T-cell (primary cell): ENCODE results near the gene RARB. TPM values are rescaled to one million over a fixed set of nuclear protein-coding genes. Genes with fewer than 3 reads are reported as not detected.

ENCODE experiments used
- ATAC-seq, 4 experiments: fragments of 200-7000 bp in 3 of 4; fragments of 150-1000 bp in 1 of 4; cut with Tn5 transposase; replicated peaks in 1 of 4; 1 replicate in 3 of 4; 2 replicates in 1 of 4; pipeline ENCODE4 v1.10.0; 2021; ENCODE audit warnings: moderate library complexity in 3 of 4, mild to moderate bottlenecking in 2 of 4, moderate number of reproducible peaks in 1 of 4
- CTCF ChIA-PET, 2 donors: fragments of 300-600 bp; sonication (Branson Sonifier 250); formaldehyde crosslinking; loops; one replicate each; lab custom pipeline; 2022; ENCODE audit warnings: antibody characterized with exemption in 2 of 2; lab: Charles Lee
- POLR2A ChIA-PET, 2 donors: fragments of 300-600 bp; sonication (Branson Sonifier 250); formaldehyde crosslinking; loops; one replicate each; lab custom pipeline; 2022; ENCODE audit warnings: antibody characterized with exemption in 2 of 2; lab: Charles Lee
- DNase-seq, 35 experiments: peaks; one replicate each; pipeline versions ENCODE4 v3.0.0 to v3.0.0-alpha.2; 2013 to 2023
- H3K27ac ChIP-seq: one replicate; pipeline ENCODE4 v1.5.1; 2013; ENCODE audit warnings: low read length
- H3K27me3 ChIP-seq, 2 experiments: replicated peaks in 1 of 2; 1 replicate in 1 of 2; 2 replicates in 1 of 2; pipeline versions ENCODE4 v1.6.1 to v1.7.0; 2013; ENCODE audit warnings: low read length in 1 of 2, mixed read lengths in 1 of 2; ENCODE audit not compliant: control insufficient read depth in 2 of 2, insufficient read depth in 2 of 2; ENCODE audit errors: extremely low read depth in 1 of 2
- H3K36me3 ChIP-seq, 2 donors: 1 replicate in 1 of 2; 2 replicates in 1 of 2; pipeline versions ENCODE4 v1.6.1 to v1.7.0; 2013; ENCODE audit warnings: low read length in 1 of 2; ENCODE audit not compliant: control insufficient read depth in 2 of 2, insufficient read depth in 1 of 2; ENCODE audit errors: extremely low read depth in 1 of 2
- H3K4me1 ChIP-seq, 2 experiments: 1 replicate in 1 of 2; 2 replicates in 1 of 2; pipeline versions ENCODE4 v1.6.1 to v1.7.0; 2013; ENCODE audit warnings: low read length in 2 of 2, mixed read lengths in 1 of 2; ENCODE audit not compliant: insufficient read depth in 2 of 2, control insufficient read depth in 1 of 2; ENCODE audit errors: extremely low read depth in 1 of 2
- H3K4me3 ChIP-seq, 2 donors: 1 replicate in 1 of 2; 2 replicates in 1 of 2; pipeline versions ENCODE4 v1.5.1 to v1.7.0; 2013; ENCODE audit warnings: mild to moderate bottlenecking in 2 of 2, low read length in 1 of 2, moderate library complexity in 1 of 2; ENCODE audit not compliant: control insufficient read depth in 1 of 2; ENCODE audit errors: extremely low read depth in 1 of 2
- H3K9me3 ChIP-seq: 2 replicates; pipeline ENCODE4 v1.7.0; 2013
- H3K27ac Mint-ChIP-seq, 2 donors: one replicate each; pipeline ENCODE4 v1.8.0; 2020 to 2021; ENCODE audit warnings: mild to moderate bottlenecking in 2 of 2, mixed read lengths in 2 of 2
- H3K27me3 Mint-ChIP-seq, 2 donors: one replicate each; pipeline ENCODE4 v1.8.0; 2021 to 2022; ENCODE audit warnings: mixed read lengths in 2 of 2
- H3K36me3 Mint-ChIP-seq: one replicate; pipeline ENCODE4 v1.8.0; 2021; ENCODE audit warnings: mixed read lengths
- H3K4me1 Mint-ChIP-seq, 3 donors: one replicate each; pipeline ENCODE4 v1.8.0; 2020 to 2022; ENCODE audit warnings: mixed read lengths in 3 of 3, mild to moderate bottlenecking in 1 of 3
- H3K4me3 Mint-ChIP-seq, 3 donors: one replicate each; pipeline ENCODE4 v1.8.0; 2020 to 2022; ENCODE audit warnings: mild to moderate bottlenecking in 3 of 3, mixed read lengths in 3 of 3, moderate library complexity in 3 of 3
- H3K9me3 Mint-ChIP-seq, 3 donors: one replicate each; pipeline ENCODE4 v1.8.0; 2020 to 2022; ENCODE audit warnings: mixed read lengths in 3 of 3
- WGBS: methylation state at CpG from one replicate; pipeline ENCODE4 v1.1.5; 2013; ENCODE audit warnings: missing lambda C conversion rate; ENCODE audit not compliant: insufficient coverage; 5-methylcytosine and 5-hydroxymethylcytosine counted together
- total RNA-seq, 35 experiments: library from RNA in 6 of 35; stranded (reverse) in 6 of 35; fragments of 120-200 nt in 1 of 35; gene quantifications; one replicate each; pipeline versions ENCODE4 v1.2.1 to v1.2.4 and lab custom pipeline; 2013 to 2026

The RARB gene
- total RNA-seq, 5 donors from 2014 or later (not counting 1 experiment from before 2014, with no cell fraction given): not detected

DNA sequence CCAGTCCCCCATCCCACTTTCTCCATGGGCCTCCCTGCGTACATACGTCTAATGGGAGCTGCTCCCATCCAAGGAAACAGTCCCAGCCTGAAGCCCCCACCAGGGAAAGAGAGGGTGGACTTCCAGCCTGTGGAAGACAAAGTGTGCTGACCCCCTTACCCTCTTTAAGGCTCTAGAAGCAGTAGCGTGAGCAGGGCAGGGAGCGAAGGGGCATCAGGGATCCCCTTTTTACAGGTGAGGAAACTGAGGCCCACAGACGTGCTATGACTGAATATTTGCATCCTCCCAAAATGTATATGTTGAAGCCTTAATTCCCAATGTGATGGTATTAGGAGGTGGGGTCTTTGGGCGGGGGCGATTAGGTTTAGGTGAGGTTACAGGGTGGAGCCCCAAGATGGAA, 153.3 kb downstream of the RARB start:
- Mint-ChIP-seq H3K27ac (no peak overlapping the region), H3K9me3 (no peaks in the 10 kb centered on the region), H3K27me3 (peaks cover 8 to 16% of the 10 kb centered on the region in 2 donors), H3K4me3 (no peak overlapping the region), H3K4me1 (no peaks in the 10 kb centered on the region), H3K36me3 (no peaks in the 10 kb centered on the region)
- ATAC-seq: no peak
- Histone ChIP-seq H3K27me3 (peaks cover 0 to 16% of the 10 kb centered on the region in 2 experiments), H3K27ac (no peak overlapping the region), H3K9me3 (no peaks in the 10 kb centered on the region), H3K4me3 (no peak overlapping the region), H3K36me3 (no peaks in the 10 kb centered on the region), H3K4me1 (no peaks in the 10 kb centered on the region)
- ChIA-PET POLR2A (interaction anchor here in 1 of 2 donors (0.5 kb wide), 1 partner anchor 9 kb away, joined by 3 read pairs; no protein-coding TSS in a partner anchor), CTCF (no interaction called here)
- DNase-seq: no peak
- 92% methylated on average over 2 of the region's 7 CpGs for WGBS

DNA sequence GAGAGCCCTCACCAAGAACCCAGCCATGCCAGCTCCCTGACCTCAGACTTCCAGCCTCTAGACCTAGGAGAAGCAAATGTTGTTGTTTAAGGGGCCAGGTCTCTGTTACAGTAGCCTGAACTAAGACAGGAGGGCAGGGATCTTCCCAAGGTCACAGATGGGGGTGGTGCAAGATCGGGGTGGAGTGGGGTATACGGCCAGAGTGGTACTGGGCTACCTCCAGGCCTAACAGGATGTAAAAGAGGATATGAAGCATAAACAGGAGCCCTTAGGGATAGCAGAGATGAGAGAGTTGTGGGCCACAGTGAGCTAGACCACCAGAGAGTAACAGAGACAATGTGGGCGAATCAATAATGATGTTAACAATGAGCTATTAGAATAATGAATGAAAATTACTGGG, 153.8 kb downstream of the RARB start:
- H3K27me3 Mint-ChIP-seq: peaks cover 8 to 16% of the 10 kb centered on the region in 2 donors
- Histone ChIP-seq H3K4me3 (no peak overlapping the region), H3K36me3 (no peaks in the 10 kb centered on the region), H3K4me1 (no peaks in the 10 kb centered on the region), H3K27me3 (peaks cover 0 to 15% of the 10 kb centered on the region in 2 experiments), H3K9me3 (no peaks in the 10 kb centered on the region), H3K27ac (no peak overlapping the region)
- 95% methylated on average over 2 of the region's 3 CpGs for WGBS
- H3K27ac Mint-ChIP-seq: no peak overlapping the region
- ATAC-seq: no peak
- H3K36me3 Mint-ChIP-seq: no peaks in the 10 kb centered on the region
- CTCF ChIA-PET: no interaction called here
- DNase-seq: no peak
- no peaks in the 10 kb centered on the region for H3K4me1 Mint-ChIP-seq
- POLR2A ChIA-PET: no interaction called here
- no peaks in the 10 kb centered on the region for H3K9me3 Mint-ChIP-seq
- H3K4me3 Mint-ChIP-seq: no peak overlapping the region

DNA sequence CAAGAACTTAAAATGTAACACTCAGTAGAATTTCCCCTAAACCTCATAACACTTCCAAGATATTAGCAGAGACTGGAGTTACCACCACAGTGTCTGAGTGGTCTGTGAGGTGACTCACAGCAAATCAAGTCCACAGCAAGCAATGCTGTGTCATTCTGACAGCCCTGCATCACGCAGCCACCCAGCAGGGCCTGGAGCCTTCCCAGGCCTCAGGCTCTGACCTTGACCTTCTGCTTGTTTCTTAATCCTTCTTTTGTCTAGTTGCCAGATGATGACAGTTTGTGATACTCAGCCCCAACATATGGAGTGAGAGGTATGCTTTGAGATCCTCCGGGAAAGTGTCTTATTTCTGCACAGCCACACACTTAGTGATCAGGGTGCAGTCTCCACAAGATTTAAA, 154.2 kb downstream of the RARB start:
- WGBS: 75% methylated on average over 1 of the region's 2 CpGs
- Histone ChIP-seq H3K4me3 (no peak overlapping the region), H3K4me1 (no peaks in the 10 kb centered on the region), H3K27me3 (peaks cover 0 to 15% of the 10 kb centered on the region in 2 experiments), H3K27ac (no peak overlapping the region), H3K9me3 (no peaks in the 10 kb centered on the region), H3K36me3 (no peaks in the 10 kb centered on the region)
- no peaks in the 10 kb centered on the region for H3K9me3 Mint-ChIP-seq
- no peaks in the 10 kb centered on the region for H3K4me1 Mint-ChIP-seq
- ChIA-PET POLR2A (no interaction called here), CTCF (no interaction called here)
- no peaks in the 10 kb centered on the region for H3K36me3 Mint-ChIP-seq
- peaks cover 8 to 16% of the 10 kb centered on the region in 2 donors for H3K27me3 Mint-ChIP-seq
- DNase-seq (no peak), ATAC-seq (no peak)
- H3K27ac Mint-ChIP-seq: no peak overlapping the region
- no peak overlapping the region for H3K4me3 Mint-ChIP-seq

DNA sequence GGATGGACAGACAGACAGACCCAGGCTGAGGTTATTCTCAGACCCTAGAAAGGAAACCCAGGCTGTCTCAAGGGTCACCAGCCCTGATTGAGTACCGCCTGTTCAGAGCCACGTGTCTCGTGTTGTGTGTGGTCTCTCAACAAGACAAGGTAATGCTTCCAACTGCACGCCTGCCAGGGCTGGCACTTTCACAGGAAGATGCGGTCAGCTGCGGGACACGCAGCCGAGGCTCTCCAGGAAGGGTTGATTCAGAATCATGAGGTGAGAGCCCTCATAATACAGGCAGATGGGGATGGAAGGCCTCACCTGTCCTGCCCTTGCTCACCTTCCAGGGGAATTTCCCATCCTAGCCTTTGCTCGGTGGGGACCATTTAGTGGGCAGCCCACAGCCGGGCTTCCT, 155.3 kb downstream of the RARB start:
- Histone ChIP-seq H3K27ac (no peak overlapping the region), H3K9me3 (no peaks in the 10 kb centered on the region), H3K27me3 (peaks cover 0 to 9% of the 10 kb centered on the region in 2 experiments), H3K4me1 (no peaks in the 10 kb centered on the region), H3K36me3 (no peaks in the 10 kb centered on the region), H3K4me3 (no peak overlapping the region)
- DNase-seq (no peak), ATAC-seq (no peak)
- H3K36me3 Mint-ChIP-seq: no peaks in the 10 kb centered on the region
- H3K9me3 Mint-ChIP-seq: peaks cover 0 to 4% (median 0%) of the 10 kb centered on the region in 3 donors
- H3K4me1 Mint-ChIP-seq: no peaks in the 10 kb centered on the region
- ChIA-PET POLR2A (no interaction called here), CTCF (no interaction called here)
- WGBS: 88% methylated on average over 9 of the region's 10 CpGs
- no peak overlapping the region for H3K4me3 Mint-ChIP-seq
- H3K27ac Mint-ChIP-seq: no peak overlapping the region
- peaks cover 8 to 16% of the 10 kb centered on the region in 2 donors for H3K27me3 Mint-ChIP-seq

DNA sequence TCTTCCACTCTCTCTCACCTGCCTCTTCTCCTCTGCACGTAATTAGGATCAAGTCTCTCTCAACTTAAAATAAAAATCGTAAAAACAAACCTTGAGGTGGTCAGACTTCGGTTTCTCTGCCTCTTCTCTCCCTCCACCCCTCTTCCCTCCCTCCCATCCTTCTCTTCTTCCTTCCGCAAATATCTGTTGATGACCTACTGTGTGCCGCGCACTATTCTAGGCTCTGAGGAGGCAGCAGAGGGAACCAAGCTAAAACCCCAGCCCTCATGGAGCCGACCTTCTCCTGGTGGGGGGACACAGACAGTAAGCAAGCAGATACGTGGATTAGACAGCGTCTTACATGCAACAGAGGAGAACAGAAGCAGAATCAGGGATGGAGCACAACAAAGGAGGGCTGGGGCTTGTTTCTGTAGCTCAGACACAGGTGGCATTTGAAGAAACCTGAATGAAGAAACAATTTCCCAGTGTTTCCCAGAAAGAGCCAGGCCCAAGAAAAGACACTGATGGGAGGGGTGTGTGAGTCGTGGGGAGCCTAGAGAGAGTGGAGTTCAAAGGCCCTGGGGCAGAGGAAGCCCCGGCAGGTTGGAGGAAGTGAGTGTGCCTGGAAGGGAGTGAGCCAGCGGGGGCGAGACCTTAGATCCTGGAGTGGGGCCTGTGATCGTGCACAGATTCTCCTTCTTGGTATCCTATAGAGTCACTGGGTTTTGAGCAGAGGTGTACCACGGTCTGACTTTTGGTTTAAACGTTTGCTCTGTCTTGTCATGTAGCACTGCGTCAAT, 156.1 kb downstream of the RARB start:
- peaks cover 0 to 9% of the 10 kb centered on the region in 2 experiments for H3K27me3 ChIP-seq
- Mint-ChIP-seq H3K27ac (no peak overlapping the region), H3K4me1 (no peaks in the 10 kb centered on the region), H3K9me3 (peaks cover 0 to 4% (median 0%) of the 10 kb centered on the region in 3 donors), H3K4me3 (no peak overlapping the region), H3K36me3 (no peaks in the 10 kb centered on the region), H3K27me3 (peaks cover 8 to 14% of the 10 kb centered on the region in 2 donors)
- H3K4me3 ChIP-seq: no peak overlapping the region
- ChIA-PET CTCF (no interaction called here), POLR2A (no interaction called here)
- H3K27ac ChIP-seq: no peak overlapping the region
- ATAC-seq (no peak), DNase-seq (no peak)
- no peaks in the 10 kb centered on the region for H3K9me3 ChIP-seq
- H3K36me3 ChIP-seq: no peaks in the 10 kb centered on the region
- no peaks in the 10 kb centered on the region for H3K4me1 ChIP-seq
- 82% methylated on average over 15 of the region's 17 CpGs for WGBS

DNA sequence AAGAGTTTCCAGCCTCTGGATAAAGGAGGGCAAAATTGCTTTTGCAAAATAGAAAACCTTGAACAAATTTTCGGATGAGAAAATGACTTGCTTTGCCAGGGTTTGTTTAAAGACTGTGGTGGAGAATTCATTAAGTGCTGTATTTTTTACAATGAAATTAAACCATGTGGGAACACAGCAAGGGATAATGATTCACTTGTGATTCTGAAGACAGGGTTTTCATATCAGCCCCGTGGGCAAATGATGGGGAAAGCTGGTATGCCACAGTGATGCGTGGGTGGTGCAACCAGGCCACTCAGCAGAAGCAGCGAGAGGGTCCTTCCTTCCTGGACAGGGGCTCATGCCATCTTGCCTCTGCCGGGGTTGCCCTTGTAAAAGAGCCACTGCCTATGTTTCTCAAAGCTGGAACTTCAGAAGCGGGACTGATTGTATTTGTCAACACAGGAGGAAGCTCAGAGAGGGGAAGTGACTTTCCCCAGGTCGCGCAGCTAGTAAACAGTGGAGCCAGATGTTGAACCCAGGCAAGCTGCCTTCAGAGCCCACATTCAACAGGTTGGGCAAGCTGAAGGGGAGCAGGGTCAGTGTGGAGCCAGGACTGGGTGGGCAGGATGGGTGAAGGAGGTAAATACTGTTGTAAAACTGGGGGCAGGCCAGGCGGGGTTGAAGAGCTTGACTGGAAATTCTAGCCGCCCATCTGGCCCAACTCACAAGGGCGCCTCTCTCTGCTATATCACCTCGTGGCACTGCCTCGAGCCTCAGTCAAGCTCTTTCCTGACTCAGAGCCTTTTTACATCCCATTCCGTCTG, 157.5 kb downstream of the RARB start:
- H3K27me3 Mint-ChIP-seq: peaks cover 8 to 9% of the 10 kb centered on the region in 2 donors
- H3K27ac ChIP-seq: no peak overlapping the region
- H3K9me3 ChIP-seq: no peaks in the 10 kb centered on the region
- no peaks in the 10 kb centered on the region for H3K4me1 Mint-ChIP-seq
- H3K36me3 Mint-ChIP-seq: no peaks in the 10 kb centered on the region
- DNase-seq: no peak
- WGBS: 86% methylated on average over 10 of the region's 14 CpGs
- H3K27me3 ChIP-seq: peaks cover 0 to 9% of the 10 kb centered on the region in 2 experiments
- H3K27ac Mint-ChIP-seq: no peak overlapping the region
- peaks cover 0 to 4% (median 0%) of the 10 kb centered on the region in 3 donors for H3K9me3 Mint-ChIP-seq
- no peaks in the 10 kb centered on the region for H3K4me1 ChIP-seq
- ChIA-PET POLR2A (no interaction called here), CTCF (no interaction called here)
- H3K4me3 ChIP-seq: no peak overlapping the region
- no peak for ATAC-seq
- no peaks in the 10 kb centered on the region for H3K36me3 ChIP-seq
- no peak overlapping the region for H3K4me3 Mint-ChIP-seq
